Esophagus squamous epithelium (tissue), 5 donors: ENCODE data around the gene MFN2. TPM values are rescaled to one million over a fixed set of nuclear protein-coding genes. Genes with fewer than 3 reads are reported as not detected.

Source experiments
- DNase-seq: peaks from one replicate; lab custom pipeline; 2025; lab: John Stamatoyannopoulos, UW
- H3K27ac ChIP-seq, 4 donors: fragments of 200-600 bp; sonication (generic); one replicate each; pipeline ENCODE4 v1.5.1; 2016 to 2019; ENCODE audit warnings: mild to moderate bottlenecking in 1 of 4
- H3K27me3 ChIP-seq, 4 donors: fragments of 200-600 bp; sonication (generic); 1 replicate in 3 of 4; 2 replicates in 1 of 4; pipeline versions ENCODE4 v1.5.1 to v1.6.0; 2017 to 2021; ENCODE audit warnings: antibody characterized with exemption in 1 of 4
- H3K36me3 ChIP-seq, 3 donors: fragments of 200-600 bp; sonication (generic); one replicate each; pipeline ENCODE4 v1.5.1; 2016 to 2019
- H3K4me1 ChIP-seq, 3 donors: fragments of 200-600 bp; sonication (generic); one replicate each; pipeline ENCODE4 v1.5.1; 2017 to 2019
- H3K4me3 ChIP-seq, 4 donors: fragments of 200-600 bp; sonication (generic); 1 replicate in 3 of 4; 2 replicates in 1 of 4; pipeline ENCODE4 v1.5.1; 2016 to 2019; ENCODE audit warnings: mild to moderate bottlenecking in 2 of 4, moderate library complexity in 1 of 4
- H3K9me3 ChIP-seq, 3 donors: fragments of 200-600 bp; sonication (generic); one replicate each; pipeline ENCODE4 v1.5.1; 2016 to 2019
- POLR2A ChIP-seq, 4 donors: fragments of 450-650 bp; IDR thresholded peaks; one replicate each; pipeline ENCODE4 v1.6.1; 2017; ENCODE audit warnings: antibody characterized with exemption in 4 of 4, mild to moderate bottlenecking in 4 of 4, moderate library complexity in 3 of 4
- WGBS, 2 donors: methylation state at CpG; one replicate each; pipeline ENCODE4 v1.1.5; 2018; 5-methylcytosine and 5-hydroxymethylcytosine counted together
- intact Hi-C: fragments of 100-400 bp; cut with DNase I; formaldehyde crosslinking; loops from one replicate; pipeline ENCODE4 v1.15.0; 2022
- total RNA-seq, 4 donors: library from RNA; depleted of rRNA; stranded (reverse); fragments of >200 nt; gene quantifications; one replicate each; pipeline ENCODE4 v1.1.0, GENCODE V29; 2016
- TF ChIP-seq, protein P1 (sequence below), 6 experiments: fragments of 450-650 bp in 4 of 6; fragments of 200-600 bp in 2 of 6; sonication (generic) in 2 of 6; IDR thresholded peaks; one replicate each; pipeline ENCODE4 v1.5.1; 2016 to 2019; ENCODE audit warnings: antibody characterized with exemption in 6 of 6, mild to moderate bottlenecking in 4 of 6, moderate library complexity in 4 of 6
- donor health status: DM: yes; HTN: yes; CAD: no.

Gene MFN2
- total RNA-seq, 4 donors from 2014 or later, result 64.4 to 96.9 (median 78.7) TPM

DNA sequence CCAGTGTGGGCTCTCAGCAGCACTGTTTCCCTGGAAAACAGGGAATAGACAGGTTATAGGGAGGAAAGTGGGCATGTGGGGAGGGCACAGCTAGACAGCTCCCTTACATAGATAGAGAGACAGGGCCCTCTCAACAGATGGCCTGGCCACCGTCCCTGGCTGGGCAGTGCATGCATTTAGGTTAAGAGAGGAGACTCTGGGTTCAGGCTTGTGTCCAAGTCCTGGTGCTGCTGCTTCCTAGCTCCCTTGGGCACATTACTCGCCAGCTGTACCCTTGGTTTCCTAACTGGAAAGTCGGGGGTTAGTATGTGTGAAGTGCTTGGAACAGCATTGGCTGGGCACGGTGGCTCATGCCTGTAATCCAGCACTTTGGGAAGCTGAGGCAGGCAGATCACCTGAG, 36.6 kb upstream of the MFN2 start:
- no peak for DNase-seq
- 80 to 85% methylated on average over 1 to 3 of the region's 4 CpGs for WGBS, 2 donors
- Histone ChIP-seq H3K9me3 (no peaks in the 10 kb centered on the region), H3K4me1 (peaks cover 0 to 29% (median 2%) of the 10 kb centered on the region in 3 donors), H3K27ac (no peak overlapping the region), H3K27me3 (no peaks in the 10 kb centered on the region), H3K36me3 (peaks cover 0 to 30% (median 0%) of the 10 kb centered on the region in 3 donors), H3K4me3 (no peak overlapping the region)
- no peak for TF ChIP-seq POLR2A (IDR thresholded peaks at IDR 0.05)
- TF ChIP-seq, protein P1, sequence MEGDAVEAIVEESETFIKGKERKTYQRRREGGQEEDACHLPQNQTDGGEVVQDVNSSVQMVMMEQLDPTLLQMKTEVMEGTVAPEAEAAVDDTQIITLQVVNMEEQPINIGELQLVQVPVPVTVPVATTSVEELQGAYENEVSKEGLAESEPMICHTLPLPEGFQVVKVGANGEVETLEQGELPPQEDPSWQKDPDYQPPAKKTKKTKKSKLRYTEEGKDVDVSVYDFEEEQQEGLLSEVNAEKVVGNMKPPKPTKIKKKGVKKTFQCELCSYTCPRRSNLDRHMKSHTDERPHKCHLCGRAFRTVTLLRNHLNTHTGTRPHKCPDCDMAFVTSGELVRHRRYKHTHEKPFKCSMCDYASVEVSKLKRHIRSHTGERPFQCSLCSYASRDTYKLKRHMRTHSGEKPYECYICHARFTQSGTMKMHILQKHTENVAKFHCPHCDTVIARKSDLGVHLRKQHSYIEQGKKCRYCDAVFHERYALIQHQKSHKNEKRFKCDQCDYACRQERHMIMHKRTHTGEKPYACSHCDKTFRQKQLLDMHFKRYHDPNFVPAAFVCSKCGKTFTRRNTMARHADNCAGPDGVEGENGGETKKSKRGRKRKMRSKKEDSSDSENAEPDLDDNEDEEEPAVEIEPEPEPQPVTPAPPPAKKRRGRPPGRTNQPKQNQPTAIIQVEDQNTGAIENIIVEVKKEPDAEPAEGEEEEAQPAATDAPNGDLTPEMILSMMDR (IDR thresholded peaks at IDR 0.05), result no peak
- intact Hi-C loops, result no loop called here

GRCh38 chr1:11944358-11944931, 35.8 kb upstream of the MFN2 start:
- 70 to 82% methylated on average over 7 to 10 of the region's 12 CpGs for WGBS, 2 donors
- TF ChIP-seq POLR2A (IDR thresholded peaks at IDR 0.05), result no peak
- TF ChIP-seq, protein P1 (IDR thresholded peaks at IDR 0.05), result no peak
- Histone ChIP-seq H3K36me3 (peaks cover 0 to 39% (median 0%) of the 10 kb centered on the region in 3 donors), H3K4me3 (no peak overlapping the region), H3K27me3 (no peaks in the 10 kb centered on the region), H3K27ac (no peak overlapping the region), H3K9me3 (no peaks in the 10 kb centered on the region), H3K4me1 (peaks cover 0 to 21% (median 2%) of the 10 kb centered on the region in 3 donors)
- no peak for DNase-seq
- intact Hi-C loops, result no loop called here

- Histone ChIP-seq H3K27ac (no peak overlapping the region), H3K36me3 (peaks cover 0 to 54% (median 0%) of the 10 kb centered on the region in 3 donors), H3K4me3 (no peak overlapping the region), H3K27me3 (no peaks in the 10 kb centered on the region), H3K4me1 (no peaks in the 10 kb centered on the region), H3K9me3 (no peaks in the 10 kb centered on the region)
- TF ChIP-seq POLR2A (IDR thresholded peaks at IDR 0.05), result no peak
- TF ChIP-seq, protein P1 (IDR thresholded peaks at IDR 0.05), result no peak
- 67 to 78% methylated on average over 3 of the region's 3 CpGs for WGBS, 2 donors
- intact Hi-C loops, result no loop called here
- no peak for DNase-seq
These were observed 33.6 kb upstream of the MFN2 start for GRCh38 chr1:11946647-11947046.

GRCh38 chr1:11948822-11949458, 31.3 kb upstream of the MFN2 start:
- Histone ChIP-seq H3K4me1 (no peaks in the 10 kb centered on the region), H3K4me3 (no peak overlapping the region), H3K27me3 (no peaks in the 10 kb centered on the region), H3K36me3 (peaks cover 0 to 72% (median 0%) of the 10 kb centered on the region in 3 donors), H3K27ac (no peak overlapping the region), H3K9me3 (no peaks in the 10 kb centered on the region)
- 92 to 94% methylated on average over 4 to 6 of the region's 6 CpGs for WGBS, 2 donors
- intact Hi-C loops, result no loop called here
- TF ChIP-seq, protein P1 (IDR thresholded peaks at IDR 0.05), result no peak
- no peak for TF ChIP-seq POLR2A (IDR thresholded peaks at IDR 0.05)
- no peak for DNase-seq

DNA sequence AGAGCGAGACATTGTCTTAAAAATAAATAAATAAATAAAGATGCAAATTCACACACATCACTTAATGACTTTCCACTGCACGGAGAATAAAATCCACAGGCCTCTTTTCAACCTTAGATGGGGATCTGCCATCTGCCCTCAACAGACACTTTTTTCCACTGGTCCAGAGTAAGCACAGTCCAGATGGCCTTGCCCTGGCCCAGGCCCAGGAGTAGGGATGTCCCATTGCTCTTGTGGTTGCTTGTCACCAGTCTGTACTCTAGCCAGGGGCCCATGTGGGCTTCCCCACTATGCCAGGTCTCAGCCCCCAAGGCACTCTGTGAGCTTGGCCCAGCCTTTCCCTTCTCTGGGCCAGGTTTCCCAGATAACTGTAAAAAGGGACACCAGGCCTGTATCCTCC, 28.3 kb upstream of the MFN2 start:
- TF ChIP-seq, protein P1 (IDR thresholded peaks at IDR 0.05), result no peak
- TF ChIP-seq POLR2A (IDR thresholded peaks at IDR 0.05), result no peak
- intact Hi-C loops, result no loop called here
- Histone ChIP-seq H3K9me3 (no peaks in the 10 kb centered on the region), H3K4me3 (no peak overlapping the region), H3K27me3 (no peaks in the 10 kb centered on the region), H3K27ac (no peak overlapping the region), H3K36me3 (peaks cover under 1 to 80% (median 3%) of the 10 kb centered on the region in 3 donors), H3K4me1 (no peaks in the 10 kb centered on the region)
- DNase-seq, result no peak
- WGBS, 2 donors, result 81 to 100% methylated on average over 2 of the region's 2 CpGs
